ENCODE measurements around the gene INPP5D. TPM values are rescaled to one million over a fixed set of nuclear protein-coding genes. Genes with fewer than 3 reads are reported as not detected.

The INPP5D gene
- total RNA-seq, 1 experiment from 2014 or later = 12.7 TPM

DNA sequence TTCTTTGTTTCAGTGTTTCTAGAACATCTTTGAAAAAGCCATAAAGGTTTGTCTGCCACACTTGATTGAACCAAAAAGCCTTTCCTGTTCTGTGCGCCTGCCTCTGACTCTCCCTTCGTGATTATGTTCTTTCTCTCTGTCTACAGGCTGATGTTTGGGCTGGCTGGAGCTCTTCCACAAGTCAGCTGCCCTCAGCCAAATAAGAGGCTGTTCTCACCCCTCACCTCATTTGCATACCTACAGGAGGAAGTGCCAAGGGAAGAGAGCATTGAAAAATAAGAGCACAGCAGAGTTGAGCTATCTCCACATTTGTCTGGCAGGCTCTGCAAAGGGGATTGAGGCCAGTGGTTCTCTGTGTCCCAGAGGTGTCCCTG, 15.8 kb downstream of the INPP5D start:
- no peaks in the 10 kb centered on the region for H3K36me3 Mint-ChIP-seq (ENCODE audit: insufficient read depth in 1 of 3, low read depth in 3 of 3)
- H3K9me3 Mint-ChIP-seq = peaks cover 4 to 7% of the 10 kb centered on the region in 2 experiments; a peak in 3 of 5 replicates

More for the DNA sequence above, 15.8 kb downstream of the INPP5D start:
- Histone ChIP-seq H4K8ac (replicated peaks; ENCODE audit: insufficient read length, low read depth, low read length) (peak overlapping the region; percentile 73), H3K4ac (ENCODE audit: low read depth, low read length) (no peak overlapping the region), H3K27ac (ENCODE audit: insufficient read length, low read depth, low read length) (no peak overlapping the region), H3K79me2 (ENCODE audit: insufficient read depth, low read length) (no peaks in the 10 kb centered on the region), H3K79me1 (ENCODE audit: insufficient read depth, low read depth, low read length, poor library complexity, severe bottlenecking) (no peaks in the 10 kb centered on the region), H3K9ac (ENCODE audit: extremely low read depth, insufficient read length, low read length) (no peak overlapping the region), H3K9me3 (ENCODE audit: control insufficient read depth, low read depth, low read length) (no peaks in the 10 kb centered on the region), H3K4me2 (ENCODE audit: insufficient read depth, insufficient read length, low read length) (peak overlapping the region; percentile 45), H2BK5ac (ENCODE audit: insufficient read length, low read length) (no peak overlapping the region), H2BK12ac (ENCODE audit: insufficient read length, low read depth, low read length) (no peak overlapping the region), H3K18ac (ENCODE audit: insufficient read length, low read depth, low read length) (no peak overlapping the region), H4K20me1 (ENCODE audit: control insufficient read depth, insufficient read depth, insufficient read length) (no peaks in the 10 kb centered on the region), H2BK120ac (ENCODE audit: low read depth, low read length, poor library complexity, severe bottlenecking) (no peak overlapping the region), H3K23ac (ENCODE audit: insufficient read length, low read depth, low read length) (no peak overlapping the region), H4K5ac (ENCODE audit: insufficient read length, low read depth, low read length) (no peak overlapping the region), H2BK20ac (ENCODE audit: low read depth, low read length, poor library complexity, severe bottlenecking) (no peak overlapping the region), H3K14ac (ENCODE audit: insufficient read depth, low read length) (no peak overlapping the region), H3K27me3 (ENCODE audit: insufficient read depth, low read length) (no peaks in the 10 kb centered on the region), H3K23me2 (ENCODE audit: insufficient read length, low read depth, low read length, poor library complexity, severe bottlenecking) (no peaks in the 10 kb centered on the region), H2AFZ (ENCODE audit: low read length) (peak overlapping the region; percentile 78), H2BK15ac (ENCODE audit: low read depth, low read length) (no peak overlapping the region), H3K56ac (ENCODE audit: insufficient read length, low read depth, low read length) (no peak overlapping the region), H2AK5ac (ENCODE audit: insufficient read length, low read length) (no peak overlapping the region), H4K91ac (ENCODE audit: insufficient read length, low read depth, low read length) (no peak overlapping the region), H3T11ph (ENCODE audit: low read length) (no peak overlapping the region), H3K4me1 (ENCODE audit: insufficient read depth, low read length) (peaks cover 4% of the 10 kb centered on the region; the same call in 1 of the 2 replicates)
- peaks cover 1% of the 10 kb centered on the region; the same call in 1 of the 2 replicates for H3K27me3 Mint-ChIP-seq (ENCODE audit: low read depth)
- no CpG with 5 or more reads among the region's 2 CpGs for WGBS (ENCODE audit: extremely low coverage, insufficient read length, low lambda C conversion rate)
- TF ChIP-seq, protein P1, sequence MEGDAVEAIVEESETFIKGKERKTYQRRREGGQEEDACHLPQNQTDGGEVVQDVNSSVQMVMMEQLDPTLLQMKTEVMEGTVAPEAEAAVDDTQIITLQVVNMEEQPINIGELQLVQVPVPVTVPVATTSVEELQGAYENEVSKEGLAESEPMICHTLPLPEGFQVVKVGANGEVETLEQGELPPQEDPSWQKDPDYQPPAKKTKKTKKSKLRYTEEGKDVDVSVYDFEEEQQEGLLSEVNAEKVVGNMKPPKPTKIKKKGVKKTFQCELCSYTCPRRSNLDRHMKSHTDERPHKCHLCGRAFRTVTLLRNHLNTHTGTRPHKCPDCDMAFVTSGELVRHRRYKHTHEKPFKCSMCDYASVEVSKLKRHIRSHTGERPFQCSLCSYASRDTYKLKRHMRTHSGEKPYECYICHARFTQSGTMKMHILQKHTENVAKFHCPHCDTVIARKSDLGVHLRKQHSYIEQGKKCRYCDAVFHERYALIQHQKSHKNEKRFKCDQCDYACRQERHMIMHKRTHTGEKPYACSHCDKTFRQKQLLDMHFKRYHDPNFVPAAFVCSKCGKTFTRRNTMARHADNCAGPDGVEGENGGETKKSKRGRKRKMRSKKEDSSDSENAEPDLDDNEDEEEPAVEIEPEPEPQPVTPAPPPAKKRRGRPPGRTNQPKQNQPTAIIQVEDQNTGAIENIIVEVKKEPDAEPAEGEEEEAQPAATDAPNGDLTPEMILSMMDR (conservative IDR thresholded peaks at IDR 0.05) = no peak
- no peak for DNase-seq
- no peak overlapping the region for H3K4me3 Mint-ChIP-seq
- peaks cover 0 to 8% of the 10 kb centered on the region in 2 experiments; a peak in 3 of 4 replicates for H3K4me1 Mint-ChIP-seq
- H3K27ac Mint-ChIP-seq = no peak overlapping the region
